AG04450 (cell line): ENCODE measurements around the gene GPRIN3. TPM values are rescaled to one million over a fixed set of nuclear protein-coding genes. Genes with fewer than 3 reads are reported as not detected.

Experiments used
- CTCF ChIA-PET: fragments of 300-600, 350-600 bp; formaldehyde crosslinking; extraction: SDS; loops from one replicate; lab custom pipeline; 2022; ENCODE audit warnings: antibody characterized with exemption, inconsistent platforms; lab: Charles Lee
- POLR2A ChIA-PET: fragments of 350-600 bp; formaldehyde crosslinking; extraction: SDS; loops from one replicate; lab custom pipeline; 2021; ENCODE audit warnings: antibody characterized with exemption, inconsistent platforms; lab: Yijun Ruan, JAX
- DNase-seq: peaks from one replicate; pipeline ENCODE4 v3.0.0-alpha.2; 2011; ENCODE audit warnings: low read depth, low spot score
- H3K27ac ChIP-seq: one replicate; pipeline ENCODE4 v1.5.1; 2012; ENCODE audit warnings: low read depth, low read length, control low read depth
- H3K27me3 ChIP-seq: one replicate; pipeline ENCODE4 v1.6.0; 2012; ENCODE audit warnings: low read length; ENCODE audit not compliant: control insufficient read depth, insufficient read depth
- H3K4me3 ChIP-seq: 2 replicates; pipeline ENCODE4 v1.5.1; 2011; ENCODE audit warnings: mild to moderate bottlenecking, low read depth, low read length, control low read depth
- H3K9me3 ChIP-seq: 2 replicates; pipeline ENCODE4 v1.5.1; 2012; ENCODE audit warnings: low read length; ENCODE audit not compliant: control insufficient read depth, insufficient read depth
- polyA plus RNA-seq: library from polyadenylated mRNA; depleted of rRNA; stranded (reverse); fragments of >200 nt; gene quantifications from 2 replicates; pipeline ENCODE4 v1.2.3, GENCODE V29; 2011
- TF ChIP-seq, protein P1 (sequence below): IDR thresholded peaks from 2 replicates; pipeline ENCODE4 v1.5.1; 2011; ENCODE audit warnings: low read depth, low read length, control low read depth, inconsistent platforms

GPRIN3 gene
- polyA plus RNA-seq, 1 experiment: 0.01 TPM

DNA sequence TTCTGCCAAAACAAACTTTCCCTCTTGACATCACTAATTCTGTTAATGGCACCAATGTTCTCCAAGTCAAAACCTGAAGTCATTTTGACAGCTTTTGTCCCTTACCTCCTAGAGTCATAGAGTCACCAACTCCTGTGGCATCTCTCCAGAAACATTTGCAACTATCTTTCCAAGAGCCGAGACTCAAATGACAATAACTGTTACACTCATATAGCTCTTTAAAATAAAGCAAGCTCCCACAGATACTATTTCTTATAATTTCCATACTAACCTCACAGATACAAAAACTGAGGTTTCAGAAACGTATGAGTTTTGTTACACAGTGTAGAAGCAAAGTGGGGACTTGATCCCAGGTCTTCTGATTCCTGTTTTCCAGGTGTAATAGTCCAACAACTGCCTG, 18.3 kb downstream of the GPRIN3 start:
- H3K27ac ChIP-seq: no peak overlapping the region
- TF ChIP-seq, protein P1, sequence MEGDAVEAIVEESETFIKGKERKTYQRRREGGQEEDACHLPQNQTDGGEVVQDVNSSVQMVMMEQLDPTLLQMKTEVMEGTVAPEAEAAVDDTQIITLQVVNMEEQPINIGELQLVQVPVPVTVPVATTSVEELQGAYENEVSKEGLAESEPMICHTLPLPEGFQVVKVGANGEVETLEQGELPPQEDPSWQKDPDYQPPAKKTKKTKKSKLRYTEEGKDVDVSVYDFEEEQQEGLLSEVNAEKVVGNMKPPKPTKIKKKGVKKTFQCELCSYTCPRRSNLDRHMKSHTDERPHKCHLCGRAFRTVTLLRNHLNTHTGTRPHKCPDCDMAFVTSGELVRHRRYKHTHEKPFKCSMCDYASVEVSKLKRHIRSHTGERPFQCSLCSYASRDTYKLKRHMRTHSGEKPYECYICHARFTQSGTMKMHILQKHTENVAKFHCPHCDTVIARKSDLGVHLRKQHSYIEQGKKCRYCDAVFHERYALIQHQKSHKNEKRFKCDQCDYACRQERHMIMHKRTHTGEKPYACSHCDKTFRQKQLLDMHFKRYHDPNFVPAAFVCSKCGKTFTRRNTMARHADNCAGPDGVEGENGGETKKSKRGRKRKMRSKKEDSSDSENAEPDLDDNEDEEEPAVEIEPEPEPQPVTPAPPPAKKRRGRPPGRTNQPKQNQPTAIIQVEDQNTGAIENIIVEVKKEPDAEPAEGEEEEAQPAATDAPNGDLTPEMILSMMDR: no peak
- CTCF ChIA-PET: no interaction called here
- H3K4me3 ChIP-seq: no peak overlapping the region
- H3K9me3 ChIP-seq: no peaks in the 10 kb centered on the region
- peaks cover 6% of the 10 kb centered on the region for H3K27me3 ChIP-seq
- POLR2A ChIA-PET: no interaction called here
- DNase-seq: no peak

DNA sequence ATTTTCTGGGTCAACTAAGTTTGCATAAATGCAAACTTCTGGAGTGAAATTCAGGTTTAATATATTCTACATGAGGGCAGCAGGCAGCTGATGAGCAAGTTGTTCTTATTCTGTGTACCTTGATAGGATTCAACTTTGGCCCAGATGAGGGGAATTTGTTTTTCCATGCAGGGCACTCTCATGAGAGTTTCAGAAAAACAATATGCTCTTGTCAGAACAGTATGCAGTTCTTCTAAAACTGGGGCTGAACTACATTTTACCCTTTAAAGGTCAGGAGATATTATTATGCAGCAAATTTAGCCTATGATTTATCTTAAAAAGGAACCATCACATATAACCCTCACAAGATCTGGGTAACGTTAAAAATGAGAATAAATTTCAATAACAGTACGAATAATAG, 19.2 kb downstream of the GPRIN3 start:
- TF ChIP-seq, protein P1: no peak
- H3K9me3 ChIP-seq: no peaks in the 10 kb centered on the region
- ChIA-PET CTCF (no interaction called here), POLR2A (no interaction called here)
- DNase-seq: no peak
- peaks cover 5% of the 10 kb centered on the region for H3K27me3 ChIP-seq
- H3K4me3 ChIP-seq: no peak overlapping the region
- H3K27ac ChIP-seq: no peak overlapping the region

- CTCF ChIA-PET: no interaction called here
- TF ChIP-seq, protein P1: no peak
- Histone ChIP-seq H3K27me3 (peaks cover 3% of the 10 kb centered on the region), H3K4me3 (no peak overlapping the region), H3K27ac (no peak overlapping the region), H3K9me3 (no peaks in the 10 kb centered on the region)
- no peak for DNase-seq
- POLR2A ChIA-PET: no interaction called here
Measured at GRCh38 chr4:89287945-89288344, 19.7 kb downstream of the GPRIN3 start.

GRCh38 chr4:89285745-89286144, 21.9 kb downstream of the GPRIN3 start:
- CTCF ChIA-PET: no interaction called here
- TF ChIP-seq, protein P1: no peak

GRCh38 chr4:89284828-89285227, 22.8 kb downstream of the GPRIN3 start:
- POLR2A ChIA-PET: no interaction called here
- Histone ChIP-seq H3K27ac (no peak overlapping the region), H3K27me3 (peaks cover 3% of the 10 kb centered on the region), H3K9me3 (no peaks in the 10 kb centered on the region), H3K4me3 (no peak overlapping the region)
- no peak for DNase-seq
- CTCF ChIA-PET: no interaction called here
- TF ChIP-seq, protein P1: no peak

More at GRCh38 chr4:89285745-89286144, 21.9 kb downstream of the GPRIN3 start:
- Histone ChIP-seq H3K27me3 (peaks cover 3% of the 10 kb centered on the region), H3K27ac (no peak overlapping the region), H3K4me3 (no peak overlapping the region), H3K9me3 (no peaks in the 10 kb centered on the region)
- no peak for DNase-seq
- POLR2A ChIA-PET: no interaction called here
